IMR-90 (cell line): ENCODE results near the gene ADAMTSL4. TPM values are rescaled to one million over a fixed set of nuclear protein-coding genes. Genes with fewer than 3 reads are reported as not detected.

Experiments used
- MXI1 ChIP-seq: IDR thresholded peaks from 2 replicates; pipeline ENCODE4 v1.6.1; 2012; ENCODE audit warnings: low read depth, mild to moderate bottlenecking, low read length, moderate library complexity, borderline replicate concordance
- NFE2L2 ChIP-seq: fragments of 150-350 bp; IDR thresholded peaks from 2 replicates; pipeline ENCODE4 v1.6.1; 2016; ENCODE audit warnings: low read depth, mild to moderate bottlenecking, low read length
- POLR2A ChIP-seq: IDR thresholded peaks from 2 replicates; pipeline ENCODE4 v1.6.1; 2012; ENCODE audit warnings: mild to moderate bottlenecking, low read depth, low read length
- RFX5 ChIP-seq: IDR thresholded peaks from 2 replicates; pipeline ENCODE4 v1.8.0; 2012; ENCODE audit warnings: low read depth, mild to moderate bottlenecking, low read length, moderate library complexity
- SMC3 ChIP-seq: fragments of 150-350 bp; IDR thresholded peaks from 2 replicates; pipeline ENCODE4 v1.6.1; 2016; ENCODE audit warnings: low read depth, mild to moderate bottlenecking, antibody characterized with exemption, low read length, moderate library complexity
- polyA plus RNA-seq, 3 experiments: library from polyadenylated mRNA; depleted of rRNA; stranded (reverse); fragments of >200 nt; gene quantifications; 2 replicates each; pipeline ENCODE4 v1.2.3, GENCODE V29; 2012; ENCODE audit warnings: low replicate concordance in 1 of 3
- total RNA-seq: library from RNA; depleted of rRNA; stranded (reverse); fragments of >200 nt; gene quantifications from 2 replicates; pipeline ENCODE4 v1.2.3, GENCODE V29; 2012

Gene ADAMTSL4
- total and polyA plus RNA-seq, 2 of the 4 experiments (the other 2 are of a cell fraction) = 0.54 to 12.2 TPM

- TF ChIP-seq NFE2L2 (peak; percentile 49; the same call in 1 of the 2 replicates), POLR2A (peak; percentile 99), SMC3 (peak; percentile 33; the same call in 1 of the 2 replicates), RFX5 (no peak), MXI1 (no peak)
These were observed 30.1 kb downstream of the ADAMTSL4 start, which contains the start of gene MCL1 (continued) for GRCh38 chr1:150579110-150579944.
